ENCODE data around the gene DISP2. TPM values are rescaled to one million over a fixed set of nuclear protein-coding genes. Genes with fewer than 3 reads are reported as not detected.

Gene DISP2
- total and polyA plus RNA-seq, 8 donors = 0.15 to 10.1 (median 0.58) TPM; not detected in 1

- WGBS, 5 donors = 87 to 94% (median 91%) methylated on average over 7 of the region's 7 CpGs
- peaks cover 19 to 98% (median 63%) of the 10 kb centered on the region in 4 donors for H3K4me1 ChIP-seq
Observed at GRCh38 chr15:40331637-40332036, 26.4 kb upstream of the DISP2 start.

GRCh38 chr15:40332113-40332781 lies 25.8 kb upstream of the DISP2 start:
- H3K27me3 ChIP-seq = no peaks in the 10 kb centered on the region
- no peak for TF ChIP-seq CTCF (IDR thresholded peaks at IDR 0.05)
- TF ChIP-seq POLR2A (IDR thresholded peaks at IDR 0.05) = no peak
- no peak for TF ChIP-seq EP300 (IDR thresholded peaks at IDR 0.05)
- TF ChIP-seq POLR2AphosphoS5 (IDR thresholded peaks at IDR 0.05) = no peak
- no peaks in the 10 kb centered on the region for H3K9me3 ChIP-seq
- intact Hi-C loops (cut with DNase I; ENCODE audit: low total_unique reads) = no loop called here
- peaks cover 4 to 27% (median 22%) of the 10 kb centered on the region in 4 donors for H3K36me3 ChIP-seq
- H3K4me3 ChIP-seq = no peak overlapping the region
- 70 to 76% (median 75%) methylated on average over 8 of the region's 8 CpGs for WGBS, 5 donors
- peaks cover 20 to 98% (median 67%) of the 10 kb centered on the region in 4 donors for H3K4me1 ChIP-seq
- H3K27ac ChIP-seq = peak overlapping the region in 4 of 5 donors; percentile 17 to 92 (median 91)
- DNase-seq = no peak

More at GRCh38 chr15:40331637-40332036, 26.4 kb upstream of the DISP2 start:
- peak in 1 of 3 donors; percentile 19 for TF ChIP-seq POLR2AphosphoS5 (IDR thresholded peaks at IDR 0.05)
- no peak for TF ChIP-seq CTCF (IDR thresholded peaks at IDR 0.05)
- no peak for TF ChIP-seq POLR2A (IDR thresholded peaks at IDR 0.05)
- H3K27ac ChIP-seq = peak overlapping the region in 4 of 5 donors; percentile 17 to 92 (median 91)
- H3K4me3 ChIP-seq = no peak overlapping the region
- peaks cover 4 to 21% (median 19%) of the 10 kb centered on the region in 4 donors for H3K36me3 ChIP-seq
- intact Hi-C loops (cut with DNase I; ENCODE audit: low total_unique reads) = no loop called here
- H3K27me3 ChIP-seq = no peaks in the 10 kb centered on the region
- DNase-seq = no peak
- no peaks in the 10 kb centered on the region for H3K9me3 ChIP-seq

- peaks cover 4 to 27% (median 22%) of the 10 kb centered on the region in 4 donors for H3K36me3 ChIP-seq
- H3K27ac ChIP-seq = peak overlapping the region; percentile 46 to 95 (median 92)
- TF ChIP-seq POLR2A (IDR thresholded peaks at IDR 0.05) = no peak
- no peak for TF ChIP-seq EP300 (IDR thresholded peaks at IDR 0.05)
- TF ChIP-seq POLR2AphosphoS5 (IDR thresholded peaks at IDR 0.05) = peak; percentile 19 to 64 (median 19)
- TF ChIP-seq CTCF (IDR thresholded peaks at IDR 0.05) = no peak
- no peaks in the 10 kb centered on the region for H3K27me3 ChIP-seq
- 37 to 63% (median 46%) methylated on average over 12 of the region's 12 CpGs for WGBS, 5 donors
- peak overlapping the region in 1 of 4 donors; percentile 9 for H3K4me3 ChIP-seq
- no peaks in the 10 kb centered on the region for H3K9me3 ChIP-seq
- H3K4me1 ChIP-seq = peaks cover 38 to 99% (median 76%) of the 10 kb centered on the region in 4 donors
- peak in 1 of 2 donors; percentile 87 for DNase-seq
- intact Hi-C loops (cut with DNase I; ENCODE audit: low total_unique reads) = no loop called here
Observed at GRCh38 chr15:40333922-40334492, 24.0 kb upstream of the DISP2 start.

- Histone ChIP-seq H3K27ac (peak overlapping the region; percentile 46 to 95 (median 92)), H3K4me3 (no peak overlapping the region), H3K9me3 (no peaks in the 10 kb centered on the region), H3K27me3 (no peaks in the 10 kb centered on the region), H3K36me3 (peaks cover 4 to 27% (median 22%) of the 10 kb centered on the region in 4 donors), H3K4me1 (peaks cover 43 to 99% (median 79%) of the 10 kb centered on the region in 4 donors)
- peak in 1 of 2 donors; percentile 22 for DNase-seq
- intact Hi-C loops (cut with DNase I; ENCODE audit: low total_unique reads) = no loop called here
- 55 to 88% (median 77%) methylated on average over 3 of the region's 3 CpGs for WGBS, 5 donors
- TF ChIP-seq POLR2A (IDR thresholded peaks at IDR 0.05) = no peak
- TF ChIP-seq EP300 (IDR thresholded peaks at IDR 0.05) = no peak
- TF ChIP-seq CTCF (IDR thresholded peaks at IDR 0.05) = no peak
- no peak for TF ChIP-seq POLR2AphosphoS5 (IDR thresholded peaks at IDR 0.05)
Observed at GRCh38 chr15:40334541-40334940, 23.5 kb upstream of the DISP2 start.
